ENCODE results near the gene NUDT3.

GRCh38 chr6:34347303-34347702 lies 45.2 kb downstream of the NUDT3 start:
- TF ChIP-seq CTCF (IDR thresholded peaks at IDR 0.05) (no peak), POLR2A (IDR thresholded peaks at IDR 0.05) (no peak)

Measured in breast epithelium (tissue), 3 donors.